ENCODE results near the gene COMMD7.

COMMD7 gene

GRCh38 chr20:32678948-32679347 is 64.3 kb downstream of the COMMD7 start:
- DNase-seq (ENCODE audit: low read depth in 3 of 3) = no peak

- DNase-seq (ENCODE audit: low read depth in 3 of 3) = no peak
Observed at GRCh38 chr20:32675223-32675975, 67.9 kb downstream of the COMMD7 start.

GRCh38 chr20:32674362-32674789 is 68.9 kb downstream of the COMMD7 start:
- peak; percentile 50 to 66 (median 58) for DNase-seq (ENCODE audit: low read depth in 3 of 3)

- no peak for DNase-seq (ENCODE audit: low read depth in 3 of 3)
Observed at GRCh38 chr20:32672982-32673851, 70.0 kb downstream of the COMMD7 start.

GRCh38 chr20:32672394-32672981 is 70.8 kb downstream of the COMMD7 start:
- no peak for DNase-seq (ENCODE audit: low read depth in 3 of 3)

- DNase-seq (ENCODE audit: low read depth in 3 of 3) = no peak
Observed at GRCh38 chr20:32670773-32671455, 72.4 kb downstream of the COMMD7 start.

GRCh38 chr20:32667027-32667426 is 76.2 kb downstream of the COMMD7 start:
- no peak for DNase-seq (ENCODE audit: low read depth in 3 of 3)

GRCh38 chr20:32664678-32665159 is 78.5 kb downstream of the COMMD7 start:
- DNase-seq (ENCODE audit: low read depth in 3 of 3) = no peak

- DNase-seq (ENCODE audit: low read depth in 3 of 3) = no peak
Observed at GRCh38 chr20:32664012-32664677, 79.1 kb downstream of the COMMD7 start.

- no peak for DNase-seq (ENCODE audit: low read depth in 3 of 3)
Observed at GRCh38 chr20:32663335-32664011, 79.8 kb downstream of the COMMD7 start.

GRCh38 chr20:32661820-32662528 is 81.3 kb downstream of the COMMD7 start:
- no peak for DNase-seq (ENCODE audit: low read depth in 3 of 3)

- DNase-seq (ENCODE audit: low read depth in 3 of 3) = no peak
Observed at GRCh38 chr20:32660661-32661060, 82.6 kb downstream of the COMMD7 start.

GRCh38 chr20:32656827-32657226 is 86.4 kb downstream of the COMMD7 start:
- DNase-seq (ENCODE audit: low read depth in 3 of 3) = no peak

GRCh38 chr20:32655903-32656512 is 87.3 kb downstream of the COMMD7 start:
- no peak for DNase-seq (ENCODE audit: low read depth in 3 of 3)

- peak; percentile 74 to 85 (median 75) for DNase-seq (ENCODE audit: low read depth in 3 of 3)
Observed at GRCh38 chr20:32652739-32653526, 90.3 kb downstream of the COMMD7 start.
